Mesothelial cell of epicardium (in vitro differentiated cells): ENCODE data around the gene ADRA1B. TPM values are rescaled to one million over a fixed set of nuclear protein-coding genes. Genes with fewer than 3 reads are reported as not detected.
A peak's percentile ranks its signal among the peaks of the same experiment; 100 is the strongest.

Experiments
- DNase-seq, 2 experiments: peaks; one replicate each; pipeline ENCODE4 v3.0.0; 2021; ENCODE audit warnings: low spot score in 2 of 2; ENCODE audit not compliant: unreplicated experiment in 2 of 2
- H3K27ac Mint-ChIP-seq: 2 replicates; pipeline ENCODE4 v1.8.0; 2021; ENCODE audit warnings: mixed read lengths
- H3K27me3 Mint-ChIP-seq: 2 replicates; pipeline ENCODE4 v1.8.0; 2021; ENCODE audit warnings: low read depth, mixed read lengths
- H3K36me3 Mint-ChIP-seq: 2 replicates; pipeline ENCODE4 v1.8.0; 2021; ENCODE audit warnings: mixed read lengths
- H3K4me1 Mint-ChIP-seq: 2 replicates; pipeline ENCODE4 v1.8.0; 2021; ENCODE audit warnings: mixed read lengths
- H3K4me3 Mint-ChIP-seq: 2 replicates; pipeline ENCODE4 v1.8.0; 2021; ENCODE audit warnings: mild to moderate bottlenecking, moderate library complexity, mixed read lengths
- H3K9me3 Mint-ChIP-seq: 2 replicates; pipeline ENCODE4 v1.8.0; 2021; ENCODE audit warnings: mixed read lengths
- total RNA-seq: library from RNA; stranded (reverse); gene quantifications from 3 replicates; pipeline ENCODE4 v1.2.1, GENCODE V29; 2021
- TF ChIP-seq, protein P1 (sequence below): fragments of 200-600 bp; sonication (generic); IDR thresholded peaks from one replicate; pipeline ENCODE4 v1.5.0; 2021; ENCODE audit warnings: antibody characterized with exemption; ENCODE audit not compliant: unreplicated experiment

The ADRA1B gene
- total RNA-seq, 1 donor from 2014 or later: 2.5 TPM

DNA sequence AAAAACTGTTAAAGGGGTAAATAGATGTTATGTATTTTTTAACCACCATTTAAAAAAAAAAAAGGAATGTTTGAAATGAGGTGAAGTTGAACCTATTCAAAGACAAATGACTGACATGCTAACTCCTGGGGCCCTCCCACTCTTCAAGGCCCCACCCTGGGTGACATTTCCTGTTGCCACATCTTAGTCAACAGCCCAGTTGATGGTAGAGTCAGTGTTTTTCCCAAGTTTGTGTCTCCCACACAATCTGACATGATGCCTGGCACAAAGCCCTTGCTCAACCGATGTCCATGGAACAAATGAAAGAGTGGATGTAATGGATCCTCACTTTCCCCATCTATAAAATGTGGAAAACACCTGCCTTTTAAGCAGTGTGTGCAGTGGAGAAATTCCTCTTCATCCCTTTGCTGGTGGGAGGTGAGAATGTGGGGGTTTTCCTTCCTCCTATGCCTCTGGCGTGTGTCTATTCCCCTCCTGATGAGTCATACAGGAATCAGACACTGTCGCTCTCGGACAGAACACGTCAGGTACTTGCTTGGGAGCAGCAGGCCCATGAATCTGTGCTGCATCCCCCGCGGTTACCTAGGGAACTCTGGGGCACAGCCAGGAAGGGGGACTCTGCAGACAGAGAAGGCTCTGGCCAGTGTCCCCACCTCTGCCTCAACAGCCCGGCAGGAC, 13.7 kb upstream of the ADRA1B start:
- no peak for DNase-seq

DNA sequence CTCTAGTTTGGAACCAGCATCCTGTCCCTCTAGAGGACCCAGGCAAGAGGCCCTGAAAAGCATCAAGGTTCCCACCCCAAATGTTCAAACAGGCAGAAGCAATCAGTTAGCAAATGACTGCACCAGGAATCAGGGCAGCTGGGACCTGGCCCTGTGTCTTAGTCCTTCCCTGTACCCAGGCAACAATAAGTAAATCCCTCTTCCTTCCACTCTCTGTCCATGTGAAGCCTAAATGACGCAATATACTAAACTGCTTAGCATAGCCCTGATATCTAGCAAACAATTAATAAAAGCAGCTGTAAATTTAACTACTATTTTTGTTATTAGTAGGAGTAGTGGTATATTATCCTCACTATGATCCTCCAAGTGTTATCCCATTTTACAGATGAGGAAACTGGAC, 13.2 kb upstream of the ADRA1B start:
- TF ChIP-seq, protein P1, sequence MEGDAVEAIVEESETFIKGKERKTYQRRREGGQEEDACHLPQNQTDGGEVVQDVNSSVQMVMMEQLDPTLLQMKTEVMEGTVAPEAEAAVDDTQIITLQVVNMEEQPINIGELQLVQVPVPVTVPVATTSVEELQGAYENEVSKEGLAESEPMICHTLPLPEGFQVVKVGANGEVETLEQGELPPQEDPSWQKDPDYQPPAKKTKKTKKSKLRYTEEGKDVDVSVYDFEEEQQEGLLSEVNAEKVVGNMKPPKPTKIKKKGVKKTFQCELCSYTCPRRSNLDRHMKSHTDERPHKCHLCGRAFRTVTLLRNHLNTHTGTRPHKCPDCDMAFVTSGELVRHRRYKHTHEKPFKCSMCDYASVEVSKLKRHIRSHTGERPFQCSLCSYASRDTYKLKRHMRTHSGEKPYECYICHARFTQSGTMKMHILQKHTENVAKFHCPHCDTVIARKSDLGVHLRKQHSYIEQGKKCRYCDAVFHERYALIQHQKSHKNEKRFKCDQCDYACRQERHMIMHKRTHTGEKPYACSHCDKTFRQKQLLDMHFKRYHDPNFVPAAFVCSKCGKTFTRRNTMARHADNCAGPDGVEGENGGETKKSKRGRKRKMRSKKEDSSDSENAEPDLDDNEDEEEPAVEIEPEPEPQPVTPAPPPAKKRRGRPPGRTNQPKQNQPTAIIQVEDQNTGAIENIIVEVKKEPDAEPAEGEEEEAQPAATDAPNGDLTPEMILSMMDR: no peak
- no peaks in the 10 kb centered on the region for H3K36me3 Mint-ChIP-seq
- peak overlapping the region; percentile 60 for H3K27ac Mint-ChIP-seq
- no peaks in the 10 kb centered on the region for H3K27me3 Mint-ChIP-seq
- no peak overlapping the region for H3K4me3 Mint-ChIP-seq
- no peak for DNase-seq
- peaks cover 46% of the 10 kb centered on the region for H3K4me1 Mint-ChIP-seq
- H3K9me3 Mint-ChIP-seq: no peaks in the 10 kb centered on the region

More for the DNA sequence above, 13.7 kb upstream of the ADRA1B start:
- Mint-ChIP-seq H3K36me3 (no peaks in the 10 kb centered on the region), H3K27me3 (peaks cover 2% of the 10 kb centered on the region), H3K9me3 (no peaks in the 10 kb centered on the region), H3K4me3 (no peak overlapping the region), H3K4me1 (peaks cover 41% of the 10 kb centered on the region), H3K27ac (peak overlapping the region; percentile 60)
- TF ChIP-seq, protein P1: no peak

DNA sequence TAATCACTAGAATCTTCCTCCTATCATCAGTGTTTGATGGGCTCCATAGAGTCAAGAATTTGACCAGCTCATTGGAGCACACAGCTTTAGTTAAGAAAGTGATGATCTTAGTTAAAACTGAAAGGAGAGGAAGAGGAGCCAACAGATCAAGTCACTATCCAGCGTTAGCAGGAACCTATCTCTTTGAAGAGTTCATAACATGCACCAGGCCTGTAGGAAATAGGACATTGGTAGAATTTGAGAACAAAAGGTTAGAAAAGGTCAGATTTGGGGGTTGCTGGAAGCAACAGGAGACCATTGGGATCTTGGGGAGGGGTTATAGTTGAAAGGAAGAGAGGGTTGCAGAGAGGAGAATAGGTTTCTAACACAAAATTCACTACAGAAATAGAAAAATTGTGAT, 11.4 kb upstream of the ADRA1B start:
- Mint-ChIP-seq H3K27ac (no peak overlapping the region), H3K36me3 (no peaks in the 10 kb centered on the region), H3K27me3 (no peaks in the 10 kb centered on the region), H3K4me1 (peaks cover 44% of the 10 kb centered on the region), H3K4me3 (no peak overlapping the region), H3K9me3 (no peaks in the 10 kb centered on the region)
- DNase-seq: no peak
- TF ChIP-seq, protein P1: no peak

GRCh38 chr5:159905496-159905895, 10.8 kb upstream of the ADRA1B start:
- Mint-ChIP-seq H3K9me3 (no peaks in the 10 kb centered on the region), H3K27me3 (no peaks in the 10 kb centered on the region), H3K27ac (no peak overlapping the region), H3K4me1 (peaks cover 39% of the 10 kb centered on the region), H3K36me3 (no peaks in the 10 kb centered on the region), H3K4me3 (no peak overlapping the region)
- no peak for DNase-seq
- TF ChIP-seq, protein P1: no peak

DNA sequence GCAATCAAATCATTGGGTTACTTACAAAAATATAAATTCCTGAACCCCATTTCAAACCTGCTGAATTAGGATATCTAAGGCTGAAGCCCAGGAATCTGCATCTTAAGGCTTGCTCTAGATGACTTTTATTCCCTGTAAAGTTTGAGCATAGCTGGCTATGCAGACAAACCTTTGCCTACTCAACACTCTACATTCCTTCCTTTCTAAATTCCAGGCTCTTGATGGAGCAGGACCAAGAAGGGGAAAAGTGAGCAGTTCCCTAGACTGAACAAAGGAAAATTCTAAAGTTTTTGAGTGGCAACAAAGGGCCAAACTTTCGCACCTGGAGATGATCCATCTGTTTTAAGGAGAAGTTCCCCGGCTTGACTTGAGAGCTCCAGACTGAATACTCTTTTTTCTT, 9.8 kb upstream of the ADRA1B start:
- Mint-ChIP-seq H3K4me3 (no peak overlapping the region), H3K36me3 (no peaks in the 10 kb centered on the region), H3K4me1 (peaks cover 43% of the 10 kb centered on the region), H3K9me3 (no peaks in the 10 kb centered on the region), H3K27ac (no peak overlapping the region), H3K27me3 (no peaks in the 10 kb centered on the region)
- no peak for DNase-seq
- TF ChIP-seq, protein P1: no peak
